ENCODE measurements around the gene CDH13.

The CDH13 gene

DNA sequence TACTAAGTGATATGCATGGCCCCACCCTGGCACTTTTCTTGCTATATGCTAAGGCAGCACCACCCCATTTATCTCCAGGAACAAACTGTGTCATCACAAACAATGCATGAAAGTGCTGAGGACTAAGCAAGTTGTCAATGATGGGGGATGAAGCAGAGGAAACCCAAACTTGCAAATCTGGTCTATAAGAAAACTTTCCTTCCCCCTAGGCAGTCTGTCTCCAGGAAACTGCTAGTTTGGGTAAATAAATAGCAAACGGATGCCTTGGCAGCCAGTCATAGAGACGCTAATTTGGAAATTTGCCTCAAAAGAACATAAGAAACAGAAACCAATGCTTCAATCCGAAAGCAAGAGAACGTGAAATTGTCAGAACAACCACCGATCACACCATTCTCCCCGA lies 1175.4 kb downstream of the CDH13 start:
- DNase-seq, result no peak

DNA sequence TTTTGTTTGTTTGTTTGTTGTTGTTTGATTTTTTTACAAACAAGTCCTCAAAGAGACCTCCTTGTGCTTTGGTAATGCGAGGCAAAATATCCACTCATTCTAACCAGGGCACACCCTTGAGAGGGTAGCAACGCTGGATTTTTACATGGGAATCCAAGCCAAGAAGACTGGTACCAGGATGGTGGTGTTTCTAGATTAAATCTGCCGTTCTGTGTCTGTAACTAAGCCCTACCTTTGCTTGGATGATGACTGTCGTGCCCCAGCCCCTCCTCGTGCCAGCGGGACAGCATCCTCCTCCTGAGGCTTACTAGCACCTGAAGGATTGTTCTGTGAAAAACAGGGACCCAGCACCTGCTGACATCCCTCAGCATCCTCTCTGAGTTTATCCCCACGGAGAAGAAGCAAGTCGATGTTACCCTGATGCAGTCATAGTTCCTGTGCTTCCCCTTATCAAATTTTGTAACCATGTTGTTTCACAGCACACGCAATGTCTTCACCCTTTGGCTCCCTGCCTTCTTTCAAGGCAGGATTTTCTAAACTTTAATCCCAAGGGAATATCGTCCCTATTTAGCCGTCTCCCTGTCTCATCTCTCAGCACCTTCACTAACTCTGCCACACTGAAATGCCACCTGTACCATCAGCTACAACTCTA lies 1175.9 kb downstream of the CDH13 start:
- DNase-seq, result no peak

DNA sequence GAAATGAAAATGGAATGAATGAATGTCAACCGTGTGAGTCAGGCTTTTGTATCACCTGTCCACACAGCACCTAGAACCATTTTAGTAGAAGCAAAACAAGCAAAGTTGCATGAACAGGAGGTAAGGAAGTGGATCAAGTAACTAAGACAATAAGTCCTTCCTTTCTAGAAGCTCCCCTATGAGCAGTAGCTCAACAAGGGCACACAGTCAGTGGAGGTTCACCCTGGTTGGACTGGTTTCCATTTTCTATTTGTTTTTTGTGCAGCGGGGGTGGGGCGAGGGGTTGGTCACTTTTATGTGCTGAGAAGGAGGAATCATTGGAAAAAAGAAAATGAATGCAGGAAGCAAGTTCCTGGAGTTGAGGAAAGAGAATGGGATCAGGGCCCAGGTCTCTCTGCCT lies 1177.0 kb downstream of the CDH13 start:
- DNase-seq, result no peak

DNA sequence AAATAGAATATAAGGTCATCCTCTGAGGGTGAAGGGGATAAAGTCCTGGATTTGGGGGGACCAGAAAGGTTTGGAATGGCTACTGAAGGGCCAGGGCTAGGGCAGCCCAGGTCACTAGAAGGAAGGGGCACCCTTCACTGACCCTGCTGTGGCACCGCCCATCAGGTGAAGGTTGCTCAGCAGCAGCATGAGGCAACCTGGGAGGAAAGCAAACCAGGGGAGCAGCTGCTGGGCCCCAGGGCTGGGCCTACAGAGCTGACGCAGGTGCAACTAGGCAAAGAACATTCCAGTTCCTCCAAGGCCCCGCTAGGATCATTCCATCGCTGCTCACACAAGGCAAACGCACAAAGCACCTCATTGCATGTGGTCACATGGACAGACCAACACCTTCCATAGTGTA lies 1177.6 kb downstream of the CDH13 start:
- no peak for DNase-seq

DNA sequence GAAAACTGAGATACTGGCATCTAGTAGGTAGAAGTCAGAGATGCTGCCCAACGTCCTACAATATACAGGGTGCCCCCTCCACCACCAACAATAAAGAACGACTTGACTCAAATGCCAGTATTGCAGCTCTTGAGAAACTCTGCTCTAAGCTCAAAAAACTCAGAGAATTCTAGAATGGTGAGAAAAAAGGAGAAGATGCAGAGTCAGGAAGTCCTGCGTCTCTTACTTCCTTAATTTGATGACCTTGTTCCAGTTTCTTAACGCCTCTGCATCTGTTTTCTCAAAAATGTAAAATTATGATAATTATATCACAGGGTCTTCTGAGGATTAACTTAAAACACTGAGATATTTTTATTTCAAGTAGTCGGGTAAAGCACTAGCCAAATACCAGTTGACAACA lies 1179.3 kb downstream of the CDH13 start:
- DNase-seq, result no peak

DNA sequence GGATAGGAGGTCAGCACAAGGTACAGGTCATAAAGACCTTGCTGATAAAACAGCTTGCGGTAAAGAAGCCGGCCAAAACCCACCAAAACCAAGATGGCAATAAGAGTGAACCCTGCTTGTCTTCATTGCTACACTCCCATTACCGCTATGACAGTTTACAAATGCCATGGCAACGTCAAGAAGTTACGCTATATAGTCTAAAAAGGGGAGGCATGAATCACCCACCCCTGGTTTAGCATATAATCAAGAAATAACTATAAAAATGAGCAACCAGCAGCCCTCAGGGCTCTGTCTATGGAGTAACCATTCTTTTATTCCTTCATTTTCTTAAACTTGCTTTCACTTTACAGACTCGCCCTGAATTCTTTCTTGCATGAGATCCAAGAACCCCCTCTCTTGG lies 1180.0 kb downstream of the CDH13 start:
- no peak for DNase-seq

DNA sequence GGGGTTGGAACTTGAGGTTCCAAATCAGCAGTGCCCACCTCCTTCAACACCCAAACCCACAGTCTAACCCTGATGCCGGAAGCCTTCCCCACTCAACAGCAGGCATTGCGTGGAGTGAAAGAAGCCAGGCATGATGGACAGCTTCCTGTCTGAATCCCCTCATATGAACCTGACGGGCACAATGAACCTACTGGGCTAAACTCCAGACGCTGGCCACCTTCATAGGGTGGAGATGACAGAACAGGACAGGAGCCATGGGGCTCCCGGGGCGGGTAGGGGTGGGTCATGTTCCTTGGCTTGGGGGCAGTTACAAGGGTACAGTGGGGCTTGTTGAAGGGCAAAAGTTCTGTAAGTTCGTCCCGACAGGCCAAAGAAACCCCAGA lies 1180.5 kb downstream of the CDH13 start:
- DNase-seq, result no peak

DNA sequence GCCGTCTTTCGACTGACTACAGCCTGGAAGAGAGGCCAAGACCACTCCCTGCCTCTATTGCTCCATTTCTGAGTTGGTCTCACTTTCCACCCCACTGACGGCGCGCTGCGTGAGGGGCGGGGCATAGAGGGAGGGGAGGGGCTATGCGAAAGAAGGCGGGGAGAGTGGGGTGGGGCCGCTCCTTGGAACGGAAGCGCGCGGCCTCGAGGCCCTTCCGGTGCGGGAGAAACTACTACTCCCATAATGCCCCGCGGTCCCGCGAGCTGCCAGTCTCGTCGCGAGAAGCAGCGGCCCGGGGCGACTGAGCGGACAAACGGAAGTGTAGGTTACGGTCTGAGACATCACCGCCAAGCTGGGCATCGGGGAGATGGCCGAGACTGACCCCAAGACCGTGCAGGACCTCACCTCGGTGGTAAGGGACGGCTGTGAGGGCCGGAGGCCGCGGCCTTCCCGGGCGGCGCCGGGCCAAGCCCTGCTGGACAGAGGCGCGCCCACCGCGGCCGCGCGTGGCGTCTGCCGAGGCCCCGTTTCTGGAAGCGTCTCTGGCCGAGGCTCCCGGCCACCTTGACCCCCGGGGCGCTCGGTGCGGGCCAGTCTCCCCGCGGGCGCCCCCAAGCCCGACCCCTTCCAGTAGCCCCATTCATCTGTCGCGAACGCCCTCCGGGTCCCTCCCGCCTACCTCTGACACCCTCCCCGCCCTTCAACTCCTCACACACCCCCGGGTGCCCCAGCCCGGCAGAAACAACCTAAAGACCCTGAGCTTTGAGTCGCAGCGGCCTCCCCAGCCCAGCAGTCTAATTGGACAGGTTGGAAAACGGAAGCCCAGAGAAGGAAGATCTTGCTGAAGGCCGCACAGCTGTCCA lies 1181.2 kb downstream of the CDH13 start, which contains the start of gene HSBP1:
TSS of gene HSBP1 (plus strand) at position 269 of the 863 bp plus-strand sequence. CDS start at position 368, 99 bp downstream.
- DNase-seq, result peak; percentile 58

DNA sequence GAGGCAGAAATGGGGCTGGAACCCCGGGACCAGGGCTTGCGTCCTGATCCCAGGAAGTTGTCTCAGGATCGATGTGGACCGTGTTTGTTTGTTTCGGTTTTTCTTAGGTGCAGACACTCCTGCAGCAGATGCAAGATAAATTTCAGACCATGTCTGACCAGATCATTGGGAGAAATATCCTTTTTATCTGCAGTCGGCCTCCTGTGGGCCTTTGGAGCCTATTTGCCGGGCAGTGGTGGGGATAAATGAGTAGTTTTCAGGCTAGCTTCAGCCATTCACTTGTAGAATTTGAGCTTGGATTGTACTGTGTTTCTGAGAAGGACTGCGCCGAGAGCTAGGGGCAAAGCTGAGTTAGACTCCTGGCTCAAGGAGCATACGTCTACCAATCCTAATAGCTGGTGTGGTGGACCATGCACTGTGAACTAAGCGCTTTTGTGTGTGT lies 1181.8 kb downstream of the CDH13 start:
- no peak for DNase-seq

DNA sequence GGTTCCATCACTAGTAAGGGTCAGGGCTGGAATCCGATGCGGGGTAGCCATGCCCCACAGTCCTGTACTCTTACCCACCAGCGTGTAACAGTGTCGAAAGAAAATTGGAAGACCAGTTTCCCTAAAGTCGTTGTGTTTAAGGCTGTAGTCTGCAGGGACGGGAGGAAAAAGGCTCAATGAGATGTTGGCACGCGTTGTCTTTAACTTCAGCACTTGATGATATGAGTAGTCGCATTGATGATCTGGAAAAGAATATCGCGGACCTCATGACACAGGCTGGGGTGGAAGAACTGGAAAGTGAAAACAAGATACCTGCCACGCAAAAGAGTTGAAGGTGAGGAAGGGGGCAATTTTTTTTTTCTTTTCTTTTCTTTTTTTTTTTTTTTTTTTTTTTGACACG lies 1182.3 kb downstream of the CDH13 start:
- no peak for DNase-seq

DNA sequence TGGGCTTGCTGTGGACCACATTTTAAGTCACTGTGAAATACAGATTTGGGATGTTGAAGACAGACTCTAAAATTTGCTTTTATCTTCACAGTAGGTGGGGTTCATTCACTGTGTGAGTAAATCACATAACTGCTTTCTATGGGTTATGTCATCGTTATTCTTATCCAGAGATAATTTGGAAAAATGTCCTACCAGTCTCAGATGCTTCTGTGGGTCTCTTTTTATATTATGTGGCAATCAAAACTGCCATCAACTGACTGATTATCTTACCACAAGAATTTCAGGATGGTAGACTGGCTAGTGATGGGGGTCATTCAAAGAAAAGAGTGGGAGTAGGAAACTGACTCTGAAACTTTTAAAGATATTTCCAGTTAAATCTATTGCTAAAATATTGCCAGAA lies 1184.1 kb downstream of the CDH13 start:
- DNase-seq, result no peak

DNA sequence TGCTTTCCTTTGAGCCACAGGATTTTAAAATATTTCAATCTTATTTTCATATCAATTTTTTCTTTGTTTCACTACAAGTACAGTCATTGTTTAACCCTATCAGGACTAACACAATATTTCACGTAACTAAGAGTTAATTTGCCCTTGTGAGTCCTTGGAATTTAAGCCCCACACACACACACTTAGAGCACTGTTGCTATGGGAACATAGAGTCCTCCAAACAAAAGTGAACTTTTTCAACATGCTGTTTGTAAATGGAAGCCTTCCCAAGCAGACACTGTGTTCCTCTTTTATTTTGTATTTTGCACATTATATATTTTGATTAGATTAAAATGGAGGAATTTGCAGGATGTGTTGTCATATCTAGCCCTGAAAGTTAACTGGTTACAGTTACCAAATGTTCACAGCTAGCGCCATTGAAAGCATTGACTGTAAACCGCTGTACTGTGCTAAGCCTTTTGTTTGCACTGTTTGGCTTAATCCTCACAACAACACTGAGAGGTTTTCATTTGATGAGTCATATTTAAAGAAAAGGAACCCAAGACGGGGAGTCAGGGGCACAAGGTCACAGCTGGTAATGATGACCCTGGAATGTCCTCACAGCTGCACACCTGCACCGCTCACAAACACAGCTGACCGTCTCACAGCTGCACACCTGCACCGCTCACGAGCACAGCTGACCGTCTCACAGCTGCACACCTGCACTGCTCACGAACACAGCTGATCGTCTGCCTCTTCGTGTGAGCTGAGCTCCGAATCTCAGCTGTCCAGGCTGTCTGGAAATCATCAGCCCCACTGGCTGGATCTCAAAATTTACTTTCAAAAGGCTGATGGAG lies 1187.3 kb downstream of the CDH13 start:
- no peak for DNase-seq

DNA sequence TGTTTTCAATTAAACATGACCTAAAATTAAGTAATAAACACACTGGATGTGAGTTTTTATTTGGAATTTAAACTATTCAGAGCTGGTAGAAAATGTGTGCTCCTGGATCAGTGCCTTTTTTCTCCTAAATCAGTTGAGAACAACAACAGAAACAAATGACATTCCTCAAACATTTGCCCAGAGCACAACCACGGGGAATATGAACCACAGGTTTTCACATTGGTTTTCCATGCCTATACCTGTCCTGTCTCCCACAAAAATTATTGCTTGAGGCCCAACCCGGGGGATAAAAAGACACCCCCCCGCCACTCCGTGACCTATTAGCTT lies 1187.9 kb downstream of the CDH13 start:
- DNase-seq, result no peak

DNA sequence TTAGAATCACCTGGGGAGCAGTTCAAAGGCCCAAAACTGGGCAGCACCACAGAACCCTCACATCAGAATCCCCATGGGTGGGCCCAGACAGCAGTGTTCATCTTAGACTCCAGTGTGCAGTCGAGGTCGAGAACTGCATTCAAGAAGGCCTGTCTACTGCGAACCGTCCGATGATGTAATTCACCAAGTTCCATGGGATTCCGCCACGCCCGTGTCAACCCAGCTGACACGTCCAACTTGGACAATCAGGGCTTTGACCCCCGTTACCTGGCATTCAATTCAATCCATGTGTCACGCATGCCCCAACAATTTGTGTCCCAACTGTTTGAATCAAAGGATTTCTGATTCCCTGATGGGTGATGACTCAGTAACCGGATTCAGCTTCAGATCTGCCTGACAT lies 1190.3 kb downstream of the CDH13 start:
- DNase-seq, result no peak

DNA sequence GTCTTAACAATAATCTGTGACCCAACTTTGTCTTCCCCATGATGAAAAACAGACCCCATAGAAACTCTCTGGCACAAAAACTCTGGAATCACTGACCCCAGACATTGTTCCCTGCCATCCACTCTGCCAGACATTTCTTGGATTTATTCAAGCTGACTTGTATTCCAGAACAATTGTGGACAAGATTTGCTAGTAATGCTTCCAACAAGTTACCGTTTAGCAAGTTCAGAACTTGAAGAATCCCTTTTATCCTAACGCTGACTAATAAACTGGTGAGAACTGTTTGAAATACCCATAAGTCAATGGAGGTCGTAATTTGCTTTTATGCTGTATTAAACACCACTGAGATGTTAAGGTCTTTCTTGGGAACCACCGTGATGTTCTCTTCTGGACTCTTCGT lies 1191.5 kb downstream of the CDH13 start:
- no peak for DNase-seq

DNA sequence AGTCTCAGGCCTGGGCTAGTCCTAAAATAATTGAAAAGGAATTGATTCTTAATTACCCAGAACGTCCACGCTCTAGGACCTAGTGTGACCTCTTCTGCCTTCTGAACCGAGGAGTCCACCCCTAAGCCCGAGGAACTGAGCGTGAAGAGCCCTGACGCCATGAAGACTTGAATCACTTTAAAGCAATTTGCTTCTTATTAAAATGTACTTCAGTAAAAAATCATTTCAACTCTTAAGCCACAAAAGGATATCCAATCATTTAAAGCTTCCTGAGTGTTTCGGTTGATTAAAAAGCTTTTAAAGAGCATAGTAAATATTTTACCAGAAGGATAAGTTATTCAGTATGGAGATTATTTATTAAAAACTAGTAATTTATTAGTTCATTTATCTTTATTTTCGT lies 1192.6 kb downstream of the CDH13 start:
- DNase-seq, result no peak

DNA sequence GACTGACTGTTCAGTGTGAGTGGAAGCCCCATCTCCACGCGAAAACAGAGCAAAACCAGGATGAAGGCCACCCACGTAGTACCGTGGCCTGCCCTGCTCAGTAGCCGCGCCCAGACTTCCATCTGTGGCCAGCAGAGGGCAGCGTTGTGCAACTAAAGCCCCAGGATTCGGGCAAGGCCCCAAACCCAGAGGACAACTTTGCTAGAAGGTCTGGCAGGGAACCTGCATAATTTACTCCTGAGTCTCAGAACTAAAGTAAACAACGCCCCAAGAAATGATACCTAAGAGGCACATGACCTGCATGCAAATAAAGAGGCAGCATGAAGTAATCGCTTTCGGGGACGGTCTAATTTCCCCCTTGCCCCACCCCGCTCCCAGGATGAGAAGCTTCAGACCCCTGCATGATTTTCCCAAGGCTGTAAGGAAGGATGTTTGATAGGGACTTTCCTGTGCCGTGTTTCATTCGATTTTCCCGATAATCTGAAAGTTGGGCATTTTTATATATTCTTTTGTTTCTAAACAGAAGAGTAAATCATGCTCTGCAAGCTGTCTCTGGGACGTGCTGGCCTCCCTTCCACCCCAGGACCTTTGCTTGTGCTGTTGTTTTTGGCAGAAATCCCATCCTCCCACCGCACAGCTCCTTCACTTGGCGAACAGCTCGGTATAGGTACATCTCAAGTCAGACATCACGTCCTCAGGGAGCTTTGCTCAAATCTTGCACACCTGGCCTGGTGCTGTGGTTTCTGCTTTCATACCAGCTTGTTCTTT lies 1199.6 kb downstream of the CDH13 start:
- no peak for DNase-seq

DNA sequence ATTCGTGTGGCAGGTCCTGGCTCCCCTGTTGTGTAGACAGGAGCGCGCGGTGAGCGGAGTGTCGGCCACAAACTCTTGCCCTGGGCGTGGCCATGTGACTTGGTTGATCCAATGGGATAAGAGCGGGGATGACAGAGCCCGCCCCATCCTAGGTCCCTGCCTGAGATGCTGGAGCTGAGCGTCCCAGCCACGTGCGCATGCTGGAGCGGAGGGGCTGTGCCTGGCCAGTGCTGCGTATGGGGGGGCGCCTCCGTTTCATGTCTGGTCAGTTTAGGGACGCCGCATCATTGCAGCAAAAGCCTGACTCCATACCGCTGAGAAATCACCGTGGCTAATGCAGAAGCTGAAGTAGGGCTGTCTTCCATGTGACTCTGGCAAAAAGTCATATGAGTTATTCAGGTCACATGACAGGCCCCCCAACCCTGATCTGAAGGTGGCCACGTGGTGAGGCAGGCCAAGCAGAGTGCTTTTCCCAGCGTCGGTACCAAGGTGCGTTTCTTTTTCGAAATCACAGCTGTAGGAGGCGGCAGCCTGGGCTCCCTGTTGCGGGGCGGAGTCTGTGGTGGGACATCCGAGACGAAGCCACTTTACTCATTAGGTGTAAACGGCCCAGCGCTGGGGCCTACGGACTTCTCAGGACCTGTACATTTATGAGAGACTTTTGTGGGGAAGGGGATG lies 1203.5 kb downstream of the CDH13 start:
- DNase-seq, result no peak

DNA sequence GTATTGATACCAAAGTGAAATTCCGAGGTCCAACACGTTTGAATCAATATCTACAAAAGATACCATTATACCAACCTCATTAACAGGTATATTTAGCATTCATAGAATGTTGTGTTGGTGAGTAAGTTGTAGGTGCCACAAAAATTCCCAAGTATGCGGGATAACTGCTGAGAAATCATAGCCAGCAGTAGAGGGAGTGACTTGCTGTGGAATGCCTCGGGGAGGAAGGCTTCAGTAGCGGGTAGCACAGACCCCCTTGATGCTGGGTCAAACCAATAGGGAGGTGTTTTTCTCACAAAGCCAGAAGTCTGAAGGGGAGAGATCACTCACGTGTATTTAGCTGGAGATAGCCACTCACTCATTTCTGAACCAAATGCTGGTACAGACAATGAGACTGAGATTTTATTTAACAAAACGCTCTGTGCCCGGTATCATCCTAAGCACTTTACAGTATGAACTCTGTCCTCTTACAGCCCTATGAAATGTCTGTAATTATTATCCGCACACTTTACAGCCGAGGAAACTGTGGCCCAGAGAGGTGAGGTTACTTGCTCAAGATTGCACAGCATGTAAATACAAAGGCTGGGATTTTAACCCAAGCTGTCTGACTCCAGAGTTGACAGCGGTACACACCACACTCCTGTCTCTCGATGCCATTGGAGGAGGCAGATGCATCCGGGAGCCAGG lies 1204.1 kb downstream of the CDH13 start:
- DNase-seq, result no peak

DNA sequence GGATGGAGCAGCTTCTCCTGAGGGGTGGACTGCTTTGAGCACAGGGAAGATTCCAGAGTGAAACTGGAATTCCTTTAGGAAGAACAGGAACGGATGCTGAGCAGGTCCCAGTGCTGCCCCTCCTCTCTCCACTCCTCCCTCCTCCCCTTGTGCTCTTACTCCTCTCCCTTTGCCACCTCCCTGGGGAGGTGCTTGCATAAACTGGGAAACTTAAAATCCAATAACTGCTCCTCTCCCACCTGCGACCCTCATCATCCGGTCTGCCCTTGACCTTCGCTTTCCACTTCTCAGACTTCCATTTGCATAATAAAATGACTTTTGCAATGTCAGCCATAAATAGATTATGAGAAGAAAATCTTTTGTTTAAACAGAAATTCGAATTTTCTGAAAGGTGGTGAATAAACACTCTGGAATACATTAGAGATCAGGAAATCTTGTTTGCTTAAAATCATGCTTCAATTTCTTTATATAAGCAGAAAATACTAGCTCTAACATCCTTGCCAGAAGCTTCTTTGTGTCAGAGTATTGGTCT lies 1204.8 kb downstream of the CDH13 start:
- DNase-seq, result no peak

DNA sequence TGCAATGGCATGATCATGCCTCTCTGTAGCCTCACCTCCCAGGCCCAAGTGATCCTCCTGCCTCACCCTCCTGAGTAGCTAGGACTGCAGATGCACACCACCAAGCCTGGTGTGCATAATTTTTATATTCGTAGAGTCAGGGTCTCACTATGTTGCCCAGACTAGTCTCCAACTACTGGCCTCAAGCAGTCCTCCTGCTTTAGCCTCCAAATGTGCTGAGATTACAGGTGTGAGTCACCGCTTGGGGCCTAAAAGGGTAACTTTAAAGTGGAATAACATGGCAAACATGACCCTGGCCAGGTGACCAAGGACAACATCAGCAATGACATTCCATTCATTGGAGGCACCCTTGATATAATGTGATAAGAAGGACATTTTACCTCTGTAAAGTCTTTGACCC lies 1207.2 kb downstream of the CDH13 start:
- no peak for DNase-seq
